GM23338 (cell line): ENCODE results near the gene GLB1L. TPM values are rescaled to one million over a fixed set of nuclear protein-coding genes. Genes with fewer than 3 reads are reported as not detected.

Experiments used
- ATAC-seq: fragments of 200-7000 bp; cut with Tn5 transposase; 3 replicates; pipeline ENCODE4 v1.9.1; 2020
- DNase-seq: peaks from one replicate; pipeline ENCODE4 v3.0.0-alpha.2; 2015; ENCODE audit warnings: low spot score
- H2AFZ ChIP-seq: fragments of 200-600 bp; sonication (generic); 2 replicates; pipeline ENCODE4 v1.8.0; 2016; ENCODE audit warnings: antibody characterized with exemption, mild to moderate bottlenecking, moderate library complexity
- H3F3A ChIP-seq: fragments of 200-600 bp; sonication (generic); replicated peaks from 2 replicates; pipeline ENCODE4 v1.8.0; 2017; ENCODE audit warnings: antibody characterized with exemption, mixed run types, low read depth
- H3K27ac ChIP-seq: fragments of 200-600 bp; sonication (generic); 2 replicates; pipeline ENCODE4 v1.6.1; 2016; ENCODE audit warnings: low read depth
- H3K27me3 ChIP-seq: fragments of 200-600 bp; sonication (generic); 2 replicates; pipeline ENCODE4 v1.8.0; 2016; ENCODE audit warnings: mild to moderate bottlenecking, mixed run types, moderate library complexity; ENCODE audit not compliant: insufficient read depth
- H3K36me3 ChIP-seq: fragments of 200-600 bp; sonication (generic); 2 replicates; pipeline ENCODE4 v1.8.0; 2016; ENCODE audit warnings: mild to moderate bottlenecking; ENCODE audit not compliant: insufficient read depth
- H3K4me1 ChIP-seq: fragments of 200-600 bp; sonication (generic); 2 replicates; pipeline ENCODE4 v1.8.0; 2016; ENCODE audit warnings: mild to moderate bottlenecking, moderate library complexity; ENCODE audit not compliant: insufficient read depth
- H3K4me2 ChIP-seq: fragments of 200-600 bp; sonication (generic); 2 replicates; pipeline ENCODE4 v1.7.1; 2017; ENCODE audit warnings: mixed run types
- H3K4me3 ChIP-seq: fragments of 200-600 bp; sonication (generic); 2 replicates; pipeline ENCODE4 v1.6.1; 2016; ENCODE audit warnings: mixed run types
- H3K79me2 ChIP-seq: fragments of 200-600 bp; sonication (generic); replicated peaks from 2 replicates; pipeline ENCODE4 v1.8.0; 2017; ENCODE audit warnings: mild to moderate bottlenecking; ENCODE audit not compliant: insufficient read depth
- H3K9me2 ChIP-seq: fragments of 200-600 bp; sonication (generic); 2 replicates; pipeline ENCODE4 v1.8.0; 2017; ENCODE audit not compliant: insufficient read depth
- H4K20me1 ChIP-seq: fragments of 200-600 bp; sonication (generic); replicated peaks from 2 replicates; pipeline ENCODE4 v1.8.0; 2017; ENCODE audit warnings: mild to moderate bottlenecking; ENCODE audit not compliant: insufficient read depth
- H3K27ac Mint-ChIP-seq: 2 replicates; pipeline ENCODE4 v1.8.0; 2020; ENCODE audit warnings: inconsistent platforms, mild to moderate bottlenecking, moderate library complexity, mixed read lengths
- H3K27me3 Mint-ChIP-seq: 3 replicates; pipeline ENCODE4 v1.8.0; 2022; ENCODE audit warnings: low read depth, mild to moderate bottlenecking, moderate library complexity, mixed read lengths, inconsistent platforms; ENCODE audit not compliant: insufficient read depth, poor library complexity
- H3K36me3 Mint-ChIP-seq: 3 replicates; pipeline ENCODE4 v1.8.0; 2021; ENCODE audit warnings: low read depth, mild to moderate bottlenecking, inconsistent platforms, moderate library complexity, mixed read lengths
- H3K4me1 Mint-ChIP-seq: 3 replicates; pipeline ENCODE4 v1.8.0; 2020; ENCODE audit warnings: mild to moderate bottlenecking, inconsistent platforms, mixed read lengths
- H3K4me3 Mint-ChIP-seq: 3 replicates; pipeline ENCODE4 v1.8.0; 2021; ENCODE audit warnings: moderate library complexity, mild to moderate bottlenecking, inconsistent platforms, mixed read lengths
- H3K9me3 Mint-ChIP-seq: 3 replicates; pipeline ENCODE4 v1.8.0; 2020; ENCODE audit warnings: moderate library complexity, mild to moderate bottlenecking, inconsistent platforms, mixed read lengths
- CREB1 ChIP-seq: fragments of 250-450 bp; sonication (Bioruptor Pico); IDR thresholded peaks from 2 replicates; pipeline ENCODE4 v1.5.0; 2020; ENCODE audit warnings: low read depth, mild to moderate bottlenecking, moderate library complexity
- CTCF ChIP-seq, 2 experiments: fragments of 200-600 bp in 1 of 2; sonication (generic) in 1 of 2; conservative IDR thresholded peaks; 2 replicates each; pipeline versions ENCODE4 v1.5.1 to v1.6.1; 2016 to 2017; ENCODE audit warnings: antibody characterized with exemption in 2 of 2, low read depth in 2 of 2, mild to moderate bottlenecking in 2 of 2, moderate library complexity in 1 of 2
- EZH2 ChIP-seq: fragments of 200-600 bp; sonication (generic); IDR thresholded peaks from one replicate; pipeline ENCODE4 v1.8.0; 2017; ENCODE audit warnings: antibody characterized with exemption, mild to moderate bottlenecking, low read depth; ENCODE audit not compliant: unreplicated experiment
- EZH2phosphoT487 ChIP-seq: fragments of 200-600 bp; sonication (generic); IDR thresholded peaks from one replicate; pipeline ENCODE4 v1.8.1; 2018; ENCODE audit warnings: antibody characterized with exemption; ENCODE audit not compliant: unreplicated experiment
- JUNB ChIP-seq: IDR thresholded peaks from one replicate; pipeline ENCODE4 v1.6.1; 2016; ENCODE audit warnings: antibody characterized with exemption; ENCODE audit not compliant: unreplicated experiment
- NANOG ChIP-seq: IDR thresholded peaks from 2 replicates; pipeline ENCODE4 v1.6.1; 2016; ENCODE audit warnings: antibody characterized with exemption, borderline replicate concordance
- POLR2AphosphoS5 ChIP-seq: IDR thresholded peaks from 2 replicates; pipeline ENCODE4 v1.6.1; 2016; ENCODE audit warnings: antibody characterized with exemption, low read depth
- STAT1 ChIP-seq: IDR thresholded peaks from one replicate; pipeline ENCODE4 v1.6.1; 2016; ENCODE audit warnings: antibody characterized with exemption; ENCODE audit not compliant: unreplicated experiment
- ZNF114 ChIP-seq: fragments of 250-450 bp; sonication (Bioruptor Pico); IDR thresholded peaks from 2 replicates; pipeline ENCODE4 v1.5.0; 2020; ENCODE audit warnings: mild to moderate bottlenecking, moderate library complexity
- ZNF331 ChIP-seq: fragments of 250-450 bp; sonication (Bioruptor Pico); IDR thresholded peaks from 2 replicates; pipeline ENCODE4 v1.5.0; 2020; ENCODE audit warnings: low read depth, mild to moderate bottlenecking, moderate library complexity
- polyA plus RNA-seq: library from polyadenylated mRNA; unstranded; fragments of >200 nt; fragmentation: Nextera tagmentation; extraction: Ambion mirVana; gene quantifications from 2 replicates; pipeline ENCODE4 v1.2.1, GENCODE V29; 2016
- total RNA-seq: library from RNA; depleted of rRNA; stranded (reverse); fragments of >200 nt; shearing (Covaris generic); gene quantifications from 2 replicates; pipeline ENCODE4 v1.2.3, GENCODE V29; 2014
- TF ChIP-seq, protein P1 (sequence below): IDR thresholded peaks from one replicate; pipeline ENCODE4 v1.6.1; 2018; ENCODE audit warnings: antibody characterized with exemption; ENCODE audit not compliant: unreplicated experiment
- TF ChIP-seq, protein P2 (sequence below): fragments of 250-450 bp; sonication (Bioruptor Pico); IDR thresholded peaks from 2 replicates; pipeline ENCODE4 v1.5.0; 2020; ENCODE audit warnings: mild to moderate bottlenecking, moderate library complexity
- TF ChIP-seq, protein P3 (sequence below): IDR thresholded peaks from 2 replicates; pipeline ENCODE4 v1.6.1; 2016; ENCODE audit warnings: antibody characterized with exemption

The GLB1L gene
- total and polyA plus RNA-seq, 2 experiments from 2014 or later = 1.7 to 5.4 TPM

- H3K27ac Mint-ChIP-seq = no peak overlapping the region
- Histone ChIP-seq H3K79me2 (no peaks in the 10 kb centered on the region), H4K20me1 (no peaks in the 10 kb centered on the region; the same call in 1 of the 2 replicates), H3F3A (peaks cover 15% of the 10 kb centered on the region; the same call in 1 of the 2 replicates), H3K4me3 (no peak overlapping the region), H2AFZ (no peak overlapping the region), H3K27me3 (no peaks in the 10 kb centered on the region), H3K4me2 (no peak overlapping the region), H3K4me1 (peaks cover 15% of the 10 kb centered on the region), H3K36me3 (no peaks in the 10 kb centered on the region; the same call in 1 of the 2 replicates), H3K9me2 (no peaks in the 10 kb centered on the region), H3K27ac (no peak overlapping the region)
- no peaks in the 10 kb centered on the region for H3K9me3 Mint-ChIP-seq
- H3K27me3 Mint-ChIP-seq = peaks cover 11% of the 10 kb centered on the region
- no peak for DNase-seq
- no peak overlapping the region; the same call in 2 of the 3 replicates for H3K4me3 Mint-ChIP-seq
- H3K4me1 Mint-ChIP-seq = peaks cover 13% of the 10 kb centered on the region; the same call in 2 of the 3 replicates
- no peak for TF ChIP-seq JUNB
- no peak for TF ChIP-seq CREB1
- TF ChIP-seq NANOG = no peak
- TF ChIP-seq ZNF114 (CRISPR knock-in tag) = no peak
- no peak for TF ChIP-seq POLR2AphosphoS5
- no peak for TF ChIP-seq CTCF (conservative IDR thresholded peaks at IDR 0.05; ENCODE audit: low read depth in 2 of 2)
- TF ChIP-seq, protein P1, sequence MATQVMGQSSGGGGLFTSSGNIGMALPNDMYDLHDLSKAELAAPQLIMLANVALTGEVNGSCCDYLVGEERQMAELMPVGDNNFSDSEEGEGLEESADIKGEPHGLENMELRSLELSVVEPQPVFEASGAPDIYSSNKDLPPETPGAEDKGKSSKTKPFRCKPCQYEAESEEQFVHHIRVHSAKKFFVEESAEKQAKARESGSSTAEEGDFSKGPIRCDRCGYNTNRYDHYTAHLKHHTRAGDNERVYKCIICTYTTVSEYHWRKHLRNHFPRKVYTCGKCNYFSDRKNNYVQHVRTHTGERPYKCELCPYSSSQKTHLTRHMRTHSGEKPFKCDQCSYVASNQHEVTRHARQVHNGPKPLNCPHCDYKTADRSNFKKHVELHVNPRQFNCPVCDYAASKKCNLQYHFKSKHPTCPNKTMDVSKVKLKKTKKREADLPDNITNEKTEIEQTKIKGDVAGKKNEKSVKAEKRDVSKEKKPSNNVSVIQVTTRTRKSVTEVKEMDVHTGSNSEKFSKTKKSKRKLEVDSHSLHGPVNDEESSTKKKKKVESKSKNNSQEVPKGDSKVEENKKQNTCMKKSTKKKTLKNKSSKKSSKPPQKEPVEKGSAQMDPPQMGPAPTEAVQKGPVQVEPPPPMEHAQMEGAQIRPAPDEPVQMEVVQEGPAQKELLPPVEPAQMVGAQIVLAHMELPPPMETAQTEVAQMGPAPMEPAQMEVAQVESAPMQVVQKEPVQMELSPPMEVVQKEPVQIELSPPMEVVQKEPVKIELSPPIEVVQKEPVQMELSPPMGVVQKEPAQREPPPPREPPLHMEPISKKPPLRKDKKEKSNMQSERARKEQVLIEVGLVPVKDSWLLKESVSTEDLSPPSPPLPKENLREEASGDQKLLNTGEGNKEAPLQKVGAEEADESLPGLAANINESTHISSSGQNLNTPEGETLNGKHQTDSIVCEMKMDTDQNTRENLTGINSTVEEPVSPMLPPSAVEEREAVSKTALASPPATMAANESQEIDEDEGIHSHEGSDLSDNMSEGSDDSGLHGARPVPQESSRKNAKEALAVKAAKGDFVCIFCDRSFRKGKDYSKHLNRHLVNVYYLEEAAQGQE = no peak
- TF ChIP-seq STAT1 = no peak
- TF ChIP-seq, protein P2, sequence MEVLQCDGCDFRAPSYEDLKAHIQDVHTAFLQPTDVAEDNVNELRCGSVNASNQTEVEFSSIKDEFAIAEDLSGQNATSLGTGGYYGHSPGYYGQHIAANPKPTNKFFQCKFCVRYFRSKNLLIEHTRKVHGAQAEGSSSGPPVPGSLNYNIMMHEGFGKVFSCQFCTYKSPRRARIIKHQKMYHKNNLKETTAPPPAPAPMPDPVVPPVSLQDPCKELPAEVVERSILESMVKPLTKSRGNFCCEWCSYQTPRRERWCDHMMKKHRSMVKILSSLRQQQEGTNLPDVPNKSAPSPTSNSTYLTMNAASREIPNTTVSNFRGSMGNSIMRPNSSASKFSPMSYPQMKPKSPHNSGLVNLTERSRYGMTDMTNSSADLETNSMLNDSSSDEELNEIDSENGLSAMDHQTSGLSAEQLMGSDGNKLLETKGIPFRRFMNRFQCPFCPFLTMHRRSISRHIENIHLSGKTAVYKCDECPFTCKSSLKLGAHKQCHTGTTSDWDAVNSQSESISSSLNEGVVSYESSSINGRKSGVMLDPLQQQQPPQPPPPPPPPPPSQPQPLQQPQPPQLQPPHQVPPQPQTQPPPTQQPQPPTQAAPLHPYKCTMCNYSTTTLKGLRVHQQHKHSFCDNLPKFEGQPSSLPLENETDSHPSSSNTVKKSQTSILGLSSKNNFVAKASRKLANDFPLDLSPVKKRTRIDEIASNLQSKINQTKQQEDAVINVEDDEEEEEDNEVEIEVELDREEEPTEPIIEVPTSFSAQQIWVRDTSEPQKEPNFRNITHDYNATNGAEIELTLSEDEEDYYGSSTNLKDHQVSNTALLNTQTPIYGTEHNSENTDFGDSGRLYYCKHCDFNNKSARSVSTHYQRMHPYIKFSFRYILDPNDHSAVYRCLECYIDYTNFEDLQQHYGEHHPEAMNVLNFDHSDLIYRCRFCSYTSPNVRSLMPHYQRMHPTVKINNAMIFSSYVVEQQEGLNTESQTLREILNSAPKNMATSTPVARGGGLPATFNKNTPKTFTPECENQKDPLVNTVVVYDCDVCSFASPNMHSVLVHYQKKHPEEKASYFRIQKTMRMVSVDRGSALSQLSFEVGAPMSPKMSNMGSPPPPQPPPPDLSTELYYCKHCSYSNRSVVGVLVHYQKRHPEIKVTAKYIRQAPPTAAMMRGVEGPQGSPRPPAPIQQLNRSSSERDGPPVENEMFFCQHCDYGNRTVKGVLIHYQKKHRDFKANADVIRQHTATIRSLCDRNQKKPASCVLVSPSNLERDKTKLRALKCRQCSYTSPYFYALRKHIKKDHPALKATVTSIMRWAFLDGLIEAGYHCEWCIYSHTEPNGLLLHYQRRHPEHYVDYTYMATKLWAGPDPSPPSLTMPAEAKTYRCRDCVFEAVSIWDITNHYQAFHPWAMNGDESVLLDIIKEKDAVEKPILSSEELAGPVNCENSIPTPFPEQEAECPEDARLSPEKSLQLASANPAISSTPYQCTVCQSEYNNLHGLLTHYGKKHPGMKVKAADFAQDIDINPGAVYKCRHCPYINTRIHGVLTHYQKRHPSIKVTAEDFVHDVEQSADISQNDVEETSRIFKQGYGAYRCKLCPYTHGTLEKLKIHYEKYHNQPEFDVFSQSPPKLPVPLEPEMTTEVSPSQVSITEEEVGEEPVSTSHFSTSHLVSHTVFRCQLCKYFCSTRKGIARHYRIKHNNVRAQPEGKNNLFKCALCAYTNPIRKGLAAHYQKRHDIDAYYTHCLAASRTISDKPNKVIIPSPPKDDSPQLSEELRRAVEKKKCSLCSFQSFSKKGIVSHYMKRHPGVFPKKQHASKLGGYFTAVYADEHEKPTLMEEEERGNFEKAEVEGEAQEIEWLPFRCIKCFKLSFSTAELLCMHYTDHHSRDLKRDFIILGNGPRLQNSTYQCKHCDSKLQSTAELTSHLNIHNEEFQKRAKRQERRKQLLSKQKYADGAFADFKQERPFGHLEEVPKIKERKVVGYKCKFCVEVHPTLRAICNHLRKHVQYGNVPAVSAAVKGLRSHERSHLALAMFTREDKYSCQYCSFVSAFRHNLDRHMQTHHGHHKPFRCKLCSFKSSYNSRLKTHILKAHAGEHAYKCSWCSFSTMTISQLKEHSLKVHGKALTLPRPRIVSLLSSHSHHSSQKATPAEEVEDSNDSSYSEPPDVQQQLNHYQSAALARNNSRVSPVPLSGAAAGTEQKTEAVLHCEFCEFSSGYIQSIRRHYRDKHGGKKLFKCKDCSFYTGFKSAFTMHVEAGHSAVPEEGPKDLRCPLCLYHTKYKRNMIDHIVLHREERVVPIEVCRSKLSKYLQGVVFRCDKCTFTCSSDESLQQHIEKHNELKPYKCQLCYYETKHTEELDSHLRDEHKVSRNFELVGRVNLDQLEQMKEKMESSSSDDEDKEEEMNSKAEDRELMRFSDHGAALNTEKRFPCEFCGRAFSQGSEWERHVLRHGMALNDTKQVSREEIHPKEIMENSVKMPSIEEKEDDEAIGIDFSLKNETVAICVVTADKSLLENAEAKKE = no peak
- no peak for TF ChIP-seq EZH2
- TF ChIP-seq, protein P3, sequence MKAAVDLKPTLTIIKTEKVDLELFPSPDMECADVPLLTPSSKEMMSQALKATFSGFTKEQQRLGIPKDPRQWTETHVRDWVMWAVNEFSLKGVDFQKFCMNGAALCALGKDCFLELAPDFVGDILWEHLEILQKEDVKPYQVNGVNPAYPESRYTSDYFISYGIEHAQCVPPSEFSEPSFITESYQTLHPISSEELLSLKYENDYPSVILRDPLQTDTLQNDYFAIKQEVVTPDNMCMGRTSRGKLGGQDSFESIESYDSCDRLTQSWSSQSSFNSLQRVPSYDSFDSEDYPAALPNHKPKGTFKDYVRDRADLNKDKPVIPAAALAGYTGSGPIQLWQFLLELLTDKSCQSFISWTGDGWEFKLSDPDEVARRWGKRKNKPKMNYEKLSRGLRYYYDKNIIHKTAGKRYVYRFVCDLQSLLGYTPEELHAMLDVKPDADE = no peak
- TF ChIP-seq EZH2phosphoT487 = no peak
- no peak for TF ChIP-seq ZNF331 (CRISPR knock-in tag)
- peaks cover 57% of the 10 kb centered on the region for H3K36me3 Mint-ChIP-seq
- ATAC-seq = no peak
Measured at GRCh38 chr2:219210196-219210885, 34.9 kb downstream of the GLB1L start.
